ENCODE data around the gene BCL2A1. TPM values are rescaled to one million over a fixed set of nuclear protein-coding genes. Genes with fewer than 3 reads are reported as not detected.

The BCL2A1 gene
- total RNA-seq: 8.2 TPM

GRCh38 chr15:79970624-79971434 lies at the start of gene BCL2A1:
Gene BCL2A1 (minus strand): TSS chr15:79971196. CDS start chr15:79971119, 77 bp downstream.

Other genes starting within 250 kb of the BCL2A1 start
- 22.2 TPM for gene MTHFS, start 74.2 kb downstream of the BCL2A1 start, total RNA-seq
- 165 TPM for gene ZFAND6, start 88.5 kb upstream of the BCL2A1 start, total RNA-seq
- 23.3 TPM for gene FAH, start 181.8 kb upstream of the BCL2A1 start, total RNA-seq